GM12878 (cell line): Measurements from ENCODE around the gene NIPAL4. TPM values are rescaled to one million over a fixed set of nuclear protein-coding genes. Genes with fewer than 3 reads are reported as not detected.

Experiments used
- ATAC-seq: fragments of 200-7000 bp; cut with Tn5 transposase; 3 replicates; pipeline ENCODE4 v1.9.1; 2020; ENCODE audit warnings: mild to moderate bottlenecking, moderate library complexity
- BruUV-seq: library from RNA; stranded (reverse); fragments of 400-500 nt; replicated peaks from 2 replicates; lab custom pipeline; 2021; lab: Mats Ljungman, UMichigan
- CTCF ChIA-PET: fragments of 300-600 bp; sonication (Branson Sonifier 250); formaldehyde crosslinking; extraction: SDS; loops from one replicate; lab custom pipeline; 2021; ENCODE audit warnings: inconsistent platforms; lab: Yijun Ruan, JAX
- POLR2A ChIA-PET: fragments of 350-600 bp; formaldehyde crosslinking; extraction: SDS; loops from one replicate; lab custom pipeline; 2021; ENCODE audit warnings: inconsistent platforms; lab: Charles Lee
- RAD21 ChIA-PET: fragments of 300-600 bp; sonication (Branson Sonifier 250); formaldehyde crosslinking; loops from one replicate; lab custom pipeline; 2023; ENCODE audit warnings: antibody characterized with exemption; ENCODE audit not compliant: unreplicated experiment; lab: Charles Lee
- SMC1A ChIA-PET: fragments of 300-600 bp; sonication (Branson Sonifier 250); formaldehyde crosslinking; loops from one replicate; lab custom pipeline; 2023; ENCODE audit not compliant: unreplicated experiment, uncharacterized antibody; lab: Charles Lee
- DNase-seq: peaks from one replicate; pipeline ENCODE4 v3.0.0-alpha.2; 2011; ENCODE audit warnings: low read depth, low spot score
- FAIRE-seq: peaks from 3 replicates; lab custom pipeline; 2011; peaks lifted over from hg19 to GRCh38; lab: Jason Lieb, UNC
- H2AFZ ChIP-seq: 2 replicates; pipeline ENCODE4 v1.6.0; 2011; ENCODE audit warnings: low read depth, low read length, control low read depth; ENCODE audit not compliant: control insufficient read depth
- H3K27ac ChIP-seq: 2 replicates; pipeline ENCODE4 v1.5.1; 2011; ENCODE audit warnings: control low read depth; ENCODE audit not compliant: control insufficient read depth, insufficient read depth
- H3K27me3 ChIP-seq, 2 experiments: replicated peaks in 1 of 2; 2 replicates each; pipeline versions ENCODE4 v1.6.0 to v1.6.1; 2011; ENCODE audit warnings: low read length in 1 of 2; ENCODE audit not compliant: control insufficient read depth in 2 of 2, insufficient read depth in 2 of 2
- H3K36me3 ChIP-seq, 2 experiments: 2 replicates each; pipeline ENCODE4 v1.5.1; 2011; ENCODE audit warnings: low read length in 1 of 2; ENCODE audit not compliant: control insufficient read depth in 2 of 2, insufficient read depth in 2 of 2
- H3K4me1 ChIP-seq: 2 replicates; pipeline ENCODE4 v1.6.1; 2011; ENCODE audit warnings: mild to moderate bottlenecking, low read length, moderate library complexity, mixed read lengths; ENCODE audit not compliant: control insufficient read depth, insufficient read depth
- H3K4me2 ChIP-seq: 2 replicates; pipeline ENCODE4 v1.6.0; 2011; ENCODE audit warnings: control low read depth; ENCODE audit not compliant: control insufficient read depth, insufficient read depth
- H3K4me3 ChIP-seq: fragments of 200-600 bp; sonication (generic); 2 replicates; pipeline ENCODE4 v1.5.1; 2016
- H3K79me2 ChIP-seq: 2 replicates; pipeline ENCODE4 v1.6.0; 2011; ENCODE audit warnings: low read length; ENCODE audit not compliant: control insufficient read depth, insufficient read depth
- H3K9ac ChIP-seq: 2 replicates; pipeline ENCODE4 v1.8.0; 2011; ENCODE audit warnings: low read length, control low read depth, mixed read lengths; ENCODE audit not compliant: control insufficient read depth, insufficient read depth
- H3K9me3 ChIP-seq: replicated peaks from 3 replicates; pipeline ENCODE4 v1.5.1; 2011; ENCODE audit warnings: mild to moderate bottlenecking, low read length; ENCODE audit not compliant: control insufficient read depth, insufficient read depth
- H4K20me1 ChIP-seq: 2 replicates; pipeline ENCODE4 v1.6.0; 2011; ENCODE audit not compliant: control insufficient read depth, insufficient read depth
- ATF2 ChIP-seq: IDR thresholded peaks from 2 replicates; pipeline ENCODE4 v1.6.1; 2012; ENCODE audit warnings: low read length, inconsistent platforms
- BHLHE40 ChIP-seq, 2 experiments: fragments of 450-650 bp in 1 of 2; IDR thresholded peaks; 2 replicates each; pipeline ENCODE4 v1.6.1; 2011 to 2017; ENCODE audit warnings: low read depth in 2 of 2, borderline replicate concordance in 1 of 2, improper control_type of control experiment in 1 of 2, low read length in 1 of 2, mild to moderate bottlenecking in 1 of 2
- BRCA1 ChIP-seq: IDR thresholded peaks from 2 replicates; pipeline ENCODE4 v1.6.1; 2011; ENCODE audit warnings: low read depth, low read length, improper control_type of control experiment
- HCFC1 ChIP-seq: fragments of 150-350 bp; IDR thresholded peaks from 2 replicates; pipeline ENCODE4 v1.6.1; 2014; ENCODE audit warnings: low read length
- KDM1A ChIP-seq: fragments of 200-600 bp; sonication (generic); IDR thresholded peaks from 2 replicates; pipeline ENCODE4 v1.6.1; 2016; ENCODE audit warnings: borderline replicate concordance
- MEF2A ChIP-seq: IDR thresholded peaks from 2 replicates; pipeline ENCODE4 v1.6.1; 2011; ENCODE audit warnings: low read depth, mild to moderate bottlenecking, low read length, moderate library complexity; ENCODE audit not compliant: insufficient read depth
- MTA3 ChIP-seq: IDR thresholded peaks from 2 replicates; pipeline ENCODE4 v1.6.1; 2012; ENCODE audit warnings: low read length, inconsistent platforms, borderline replicate concordance
- MXI1 ChIP-seq: fragments of 150-350 bp; IDR thresholded peaks from 2 replicates; pipeline ENCODE4 v1.6.1; 2011; ENCODE audit warnings: low read depth, mild to moderate bottlenecking, inconsistent platforms, low read length, improper control_type of control experiment
- MYB ChIP-seq: fragments of 150-350 bp; IDR thresholded peaks from 2 replicates; pipeline ENCODE4 v1.6.1; 2014; ENCODE audit warnings: mild to moderate bottlenecking, low read depth, low read length, borderline replicate concordance
- NFYA ChIP-seq: IDR thresholded peaks from 2 replicates; pipeline ENCODE4 v1.6.1; 2011; ENCODE audit warnings: low read depth, mild to moderate bottlenecking, low read length, improper control_type of control experiment, borderline replicate concordance
- PBX3 ChIP-seq: IDR thresholded peaks from 2 replicates; pipeline ENCODE4 v1.6.1; 2011; ENCODE audit warnings: mild to moderate bottlenecking, low read depth, low read length, moderate library complexity; ENCODE audit not compliant: insufficient replicate concordance
- RBBP5 ChIP-seq: fragments of 200-600 bp; sonication (generic); conservative IDR thresholded peaks from 2 replicates; pipeline ENCODE4 v1.6.1; 2016
- SIX5 ChIP-seq: IDR thresholded peaks from 2 replicates; pipeline ENCODE4 v1.6.1; 2011; ENCODE audit warnings: mild to moderate bottlenecking, low read depth, low read length, moderate library complexity; ENCODE audit not compliant: severe bottlenecking
- SMAD1 ChIP-seq: fragments of 450-650 bp; IDR thresholded peaks from 2 replicates; pipeline ENCODE4 v1.6.1; 2018; ENCODE audit warnings: mild to moderate bottlenecking, low read depth; ENCODE audit not compliant: partially characterized antibody
- SPI1 ChIP-seq: IDR thresholded peaks from 2 replicates; pipeline ENCODE4 v1.6.1; 2011; ENCODE audit warnings: low read depth, mild to moderate bottlenecking, low read length, moderate library complexity, borderline replicate concordance; ENCODE audit not compliant: insufficient read depth
- SREBF2 ChIP-seq: IDR thresholded peaks from 2 replicates; pipeline ENCODE4 v1.6.1; 2012; ENCODE audit warnings: mild to moderate bottlenecking, low read length
- ZBTB4 ChIP-seq: fragments of 450-650 bp; formaldehyde crosslinking; IDR thresholded peaks from 2 replicates; pipeline ENCODE4 v1.4.0; 2022; ENCODE audit warnings: mild to moderate bottlenecking, moderate library complexity
- WGBS: methylation state at CpG from one replicate; pipeline ENCODE4 v1.1.6; 2016; ENCODE audit warnings: low lambda C conversion rate; ENCODE audit not compliant: insufficient replicate concordance, insufficient coverage; ENCODE audit errors: missing lambda C conversion rate; 5-methylcytosine and 5-hydroxymethylcytosine counted together
- in situ Hi-C: fragments of 300-500 bp; cut with MboI; formaldehyde crosslinking; loops from 9 replicates; pipeline ENCODE4 v1.14.3; 2018; ENCODE audit warnings: mixed read lengths
- intact Hi-C: fragments of 100-400 bp; cut with micrococcal nuclease; formaldehyde crosslinking; loops from one replicate; pipeline ENCODE4 v1.14.2; 2022; ENCODE audit not compliant: unreplicated experiment
- polyA plus RNA-seq, 11 experiments: library from polyadenylated mRNA; depleted of rRNA in 4 of 11; unstranded in 6 of 11; stranded (reverse) in 5 of 11; fragments of >200 nt; fragmentation: Nextera tagmentation in 4 of 11; fragmentation: Illumina TruSeq in 1 of 11; extraction: Ambion mirVana in 4 of 11; extraction: Trizol in 1 of 11; gene quantifications; 1 replicate in 1 of 11; 2 replicates in 10 of 11; pipeline versions ENCODE4 v1.2.1 to v1.2.3, GENCODE V29; 2011 to 2016; ENCODE audit warnings: inconsistent platforms in 2 of 11, missing spikeins in 2 of 11, low read depth in 1 of 11
- total RNA-seq, 4 experiments: library from RNA; depleted of rRNA in 3 of 4; stranded (reverse); fragments of >200 nt in 3 of 4; fragmentation: Illumina TruSeq in 1 of 4; extraction: Trizol in 1 of 4; gene quantifications; 2 replicates each; pipeline versions ENCODE4 v1.2.1 to v1.2.3, GENCODE V29; 2013 to 2021

NIPAL4 gene
- total and polyA plus RNA-seq, 10 of the 15 experiments (the other 5 are each of a cell fraction or from before 2014, with no cell fraction given), result 0.11 to 15.5 (median 5.9) TPM

GRCh38 chr5:157502143-157502647 is 42.2 kb downstream of the NIPAL4 start:
- DNase-seq (peak; percentile 82), FAIRE-seq (peak; percentile 93), ATAC-seq (peak; percentile 83)
- ChIA-PET POLR2A (interaction anchor here (0.6 to 1.6 kb wide), 4 partner anchors 15 to 69 kb away, joined by 3 to 4 read pairs (median 3); no protein-coding TSS in a partner anchor), SMC1A (interaction anchor here (0.7 to 5.3 kb wide), 10 partner anchors 9 to 216 kb away, joined by 3 to 30 read pairs (median 6); no protein-coding TSS in a partner anchor), RAD21 (interaction anchor here (0.6 to 2.9 kb wide), 11 partner anchors 17 to 242 kb away, joined by 3 to 11 read pairs (median 4); partner anchors contain the start of gene LSM11), CTCF (interaction anchor here (1.1 to 1.5 kb wide), 6 partner anchors 15 to 167 kb away, joined by 3 to 5 read pairs (median 3); no protein-coding TSS in a partner anchor)
- peak overlapping the region; percentile 45; the same call in 1 of the 2 replicates for H3K9ac ChIP-seq
- H4K20me1 ChIP-seq, result no peaks in the 10 kb centered on the region
- WGBS, result 2% methylated on average over 8 of the region's 8 CpGs
- in situ Hi-C loops, result no loop called here
- peaks cover 8 to 12% of the 10 kb centered on the region in 2 experiments; a peak in 3 of 4 replicates for H3K36me3 ChIP-seq
- intact Hi-C loops, result loop anchor here (1.0 to 5.0 kb wide), 7 partner anchors 17 to 230 kb away; partner anchors contain the start of gene THG1L
- H2AFZ ChIP-seq, result peak overlapping the region; percentile 41
- H3K79me2 ChIP-seq, result no peaks in the 10 kb centered on the region
- H3K27ac ChIP-seq, result peak overlapping the region; percentile 89
- BruUV-seq, result TSS peak; percentile 35
- H3K9me3 ChIP-seq, result peaks cover 2% of the 10 kb centered on the region; the same call in 1 of the 3 replicates
- H3K4me2 ChIP-seq, result peak overlapping the region; percentile 86
- peaks cover 70% of the 10 kb centered on the region for H3K4me1 ChIP-seq
- no peaks in the 10 kb centered on the region for H3K27me3 ChIP-seq
- H3K4me3 ChIP-seq, result no peak overlapping the region
- TF ChIP-seq MEF2A (no peak; the same call in 1 of the 2 replicates), BRCA1 (no peak), MXI1 (peak; percentile 72), PBX3 (no peak), BHLHE40 (IDR thresholded peaks at IDR 0.05; ENCODE audit: borderline replicate concordance in 1 of 2, low read depth in 2 of 2, low read length in 1 of 2) (peak; percentile 82 to 88), SIX5 (no peak), SREBF2 (no peak), SMAD1 (no peak), MYB (no peak), RBBP5 (no peak), HCFC1 (no peak), NFYA (no peak), MTA3 (peak; percentile 89), ATF2 (peak; percentile 83), ZBTB4 (CRISPR knock-in tag) (no peak), SPI1 (peak; percentile 94), KDM1A (no peak)
